SKM-1 (cell line): ENCODE data around the gene PSMC1.
"Not testable (repeated sequence)": the region's sequence is repeated elsewhere in the genome, so short reads cannot be mapped to it uniquely, and the experiment has no call there.

Experiments used
- DNase-seq: peaks from one replicate; lab custom pipeline; 2025; ENCODE audit not compliant: unreplicated experiment; lab: John Stamatoyannopoulos, UW

PSMC1 gene

GRCh38 chr14:90256354-90257131 lies at the start of gene PSMC1:
Gene PSMC1 (plus strand): TSS chr14:90256553. CDS start chr14:90256598, 45 bp downstream.
- DNase-seq, result peak; percentile 50

GRCh38 chr14:90213099-90213748 lies 43.1 kb upstream of the PSMC1 start:
- DNase-seq, result no peak

- DNase-seq, result no peak
Measured at GRCh38 chr14:90228478-90228877, 27.9 kb upstream of the PSMC1 start.

GRCh38 chr14:90229942-90230341 lies 26.4 kb upstream of the PSMC1 start:
- DNase-seq, result not testable (repeated sequence)

GRCh38 chr14:90235179-90235976 lies 21.0 kb upstream of the PSMC1 start:
- peak; percentile 3 for DNase-seq

- DNase-seq, result no peak
Measured at GRCh38 chr14:90239139-90239538, 17.2 kb upstream of the PSMC1 start.

GRCh38 chr14:90242444-90242843 lies 13.9 kb upstream of the PSMC1 start:
- DNase-seq, result no peak

GRCh38 chr14:90246936-90247335 lies 9.4 kb upstream of the PSMC1 start:
- no peak for DNase-seq

GRCh38 chr14:90247441-90247840 lies 8.9 kb upstream of the PSMC1 start:
- not testable (repeated sequence) for DNase-seq

GRCh38 chr14:90248594-90248993 lies 7.8 kb upstream of the PSMC1 start:
- no peak for DNase-seq

GRCh38 chr14:90253826-90254225 lies 2.5 kb upstream of the PSMC1 start:
- DNase-seq, result no peak

GRCh38 chr14:90255871-90256270 lies 482 bp upstream of the PSMC1 start:
- DNase-seq, result no peak

- DNase-seq, result no peak
Measured at GRCh38 chr14:90263748-90264449, 7.5 kb downstream of the PSMC1 start.

- DNase-seq, result no peak
Measured at GRCh38 chr14:90266441-90267154, 10.2 kb downstream of the PSMC1 start.

GRCh38 chr14:90268420-90268819 lies 12.1 kb downstream of the PSMC1 start:
- DNase-seq, result no peak

- no peak for DNase-seq
Measured at GRCh38 chr14:90272523-90272922, 16.2 kb downstream of the PSMC1 start.

GRCh38 chr14:90273532-90273931 lies 17.2 kb downstream of the PSMC1 start:
- no peak for DNase-seq

GRCh38 chr14:90274019-90274418 lies 17.7 kb downstream of the PSMC1 start:
- DNase-seq, result no peak

- no peak for DNase-seq
Measured at GRCh38 chr14:90274808-90275457, 18.6 kb downstream of the PSMC1 start.

- DNase-seq, result no peak
Measured at GRCh38 chr14:90275458-90275814, 19.1 kb downstream of the PSMC1 start.
